Suprapubic skin (tissue), 4 donors: Measurements from ENCODE around the gene SUMF1.

Experiments
- CTCF ChIP-seq, 2 donors: fragments of 200-600 bp in 1 of 2; fragments of 450-650 bp in 1 of 2; sonication (generic) in 1 of 2; IDR thresholded peaks; one replicate each; pipeline ENCODE4 v1.5.1; 2016 to 2019; ENCODE audit warnings: antibody characterized with exemption in 2 of 2, mild to moderate bottlenecking in 1 of 2, moderate library complexity in 1 of 2
- EP300 ChIP-seq: sonication (generic); formaldehyde crosslinking; IDR thresholded peaks from one replicate; pipeline ENCODE4 v1.6.1; 2017; ENCODE audit warnings: antibody characterized with exemption
- POLR2A ChIP-seq, 2 donors: fragments of 450-650 bp; IDR thresholded peaks; one replicate each; pipeline ENCODE4 v1.6.1; 2017; ENCODE audit warnings: antibody characterized with exemption in 2 of 2, mild to moderate bottlenecking in 2 of 2, moderate library complexity in 2 of 2
- POLR2AphosphoS5 ChIP-seq, 3 donors: sonication (generic); formaldehyde crosslinking; IDR thresholded peaks; one replicate each; pipeline ENCODE4 v1.6.1; 2017; ENCODE audit warnings: antibody characterized with exemption in 3 of 3

- no peak for TF ChIP-seq CTCF (IDR thresholded peaks at IDR 0.05)
- TF ChIP-seq POLR2A (IDR thresholded peaks at IDR 0.05) = peak in 1 of 2 donors; percentile 52
- TF ChIP-seq POLR2AphosphoS5 (IDR thresholded peaks at IDR 0.05) = peak in 2 of 3 donors; percentile 40 to 93
- TF ChIP-seq EP300 = no peak
Measured at GRCh38 chr3:4466741-4467521, at the start of gene SUMF1.
